ENCODE data around the gene UBASH3B.

- no peak for TF ChIP-seq CTCF (conservative IDR thresholded peaks at IDR 0.05; ENCODE audit: low read length)
- TF ChIP-seq EZH2phosphoT487 (IDR thresholded peaks at IDR 0.05; ENCODE audit: borderline replicate concordance, low read depth, low read length): no peak
These were observed 39.6 kb downstream of the UBASH3B start for GRCh38 chr11:122695076-122695615.

Measured in OCI-LY7 (cell line).